HG02973 (cell line): ENCODE measurements around the gene CAB39L.

Experiments
- ATAC-seq: cut with Tn5 transposase; IDR thresholded peaks from one replicate; pipeline ENCODE4 v1.9.1; 2021; ENCODE audit warnings: moderate library complexity; ENCODE audit not compliant: unreplicated experiment

Gene CAB39L

DNA sequence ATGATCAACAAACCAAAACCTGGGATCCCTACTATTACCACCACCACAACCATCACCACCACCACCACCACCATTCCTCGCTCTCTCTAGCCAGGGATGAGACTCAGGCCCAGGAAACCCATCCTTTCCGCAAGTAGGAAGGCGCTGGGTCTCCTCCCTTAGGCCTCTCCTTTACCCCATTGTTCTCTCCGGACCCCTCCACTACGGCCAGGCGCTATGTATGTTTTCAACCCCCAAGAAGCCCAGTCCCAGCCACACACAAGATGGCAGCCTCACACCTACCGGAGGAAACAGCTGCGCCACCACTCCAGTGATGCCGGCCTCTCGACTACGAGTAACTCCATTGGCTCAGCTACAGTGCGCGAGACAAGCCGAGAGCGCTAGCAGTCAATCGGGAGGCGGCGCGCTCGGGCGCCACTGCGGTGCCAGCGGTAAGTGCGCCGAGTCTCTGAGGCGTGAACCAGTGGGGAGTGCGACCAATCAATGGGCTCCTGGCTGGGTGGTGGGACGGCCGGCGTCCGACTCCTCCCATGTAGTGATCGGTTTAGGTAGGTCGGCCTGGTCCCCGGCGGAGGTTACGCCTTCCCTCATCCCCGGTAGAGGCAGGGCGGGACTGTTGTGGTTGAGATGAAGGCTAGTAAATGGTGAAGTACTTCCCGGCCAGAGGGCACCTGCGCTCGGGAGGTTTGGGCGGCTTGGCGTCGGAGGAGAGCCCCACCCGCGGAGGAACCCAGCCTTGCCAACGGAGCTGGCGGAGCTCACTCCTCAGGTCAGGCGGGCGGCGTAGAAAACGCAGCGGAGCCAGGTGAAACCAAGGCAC is at the start of gene CAB39L, which contains the start of gene SETDB2:
TSS of gene CAB39L (minus strand) at position 361 of the 820 bp plus-strand sequence. CDS start 61,154 bp downstream, outside the sequence.
TSS of gene SETDB2 (plus strand) at position 571 of the 820 bp plus-strand sequence. CDS start 7,620 bp downstream, outside the sequence.
- ATAC-seq: peak; percentile 90

DNA sequence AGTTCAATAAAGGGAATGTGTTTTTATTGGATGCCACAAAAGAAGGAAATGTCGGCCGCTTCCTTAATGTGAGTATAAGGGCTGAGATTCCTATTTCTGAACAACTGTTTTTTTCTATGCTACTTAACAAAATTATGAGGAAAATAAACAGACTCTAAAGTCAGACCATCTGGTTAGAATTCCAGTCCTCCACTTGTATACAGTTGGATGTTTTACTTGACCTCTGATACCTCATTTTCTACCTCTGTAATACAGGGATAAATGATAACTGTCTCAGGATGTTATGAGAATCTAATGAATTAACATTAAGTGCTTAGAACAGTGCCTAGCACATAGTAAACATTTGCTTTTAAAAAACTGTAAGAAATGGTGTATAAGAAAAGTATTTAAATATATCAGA is 44.7 kb upstream of the CAB39L start:
- no peak for ATAC-seq

DNA sequence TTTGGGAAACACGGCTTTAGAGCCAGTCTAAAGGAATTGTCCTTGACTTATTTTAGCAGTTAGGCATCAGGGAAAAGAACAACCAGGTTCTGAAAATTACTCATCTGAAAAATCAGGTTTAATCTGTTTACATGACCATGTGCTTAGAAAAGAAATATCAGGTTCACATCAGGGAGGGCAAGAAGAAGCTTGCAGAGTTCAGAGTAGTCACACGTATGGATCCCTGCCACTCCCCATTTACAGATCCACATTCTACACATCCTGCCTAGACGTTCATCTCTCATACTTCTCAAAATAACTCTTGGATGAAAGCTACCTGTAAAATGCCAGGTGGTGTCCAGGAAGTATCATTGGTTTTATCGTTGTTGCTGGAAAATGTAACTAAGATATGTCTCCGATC is 37.9 kb upstream of the CAB39L start:
- ATAC-seq: no peak

DNA sequence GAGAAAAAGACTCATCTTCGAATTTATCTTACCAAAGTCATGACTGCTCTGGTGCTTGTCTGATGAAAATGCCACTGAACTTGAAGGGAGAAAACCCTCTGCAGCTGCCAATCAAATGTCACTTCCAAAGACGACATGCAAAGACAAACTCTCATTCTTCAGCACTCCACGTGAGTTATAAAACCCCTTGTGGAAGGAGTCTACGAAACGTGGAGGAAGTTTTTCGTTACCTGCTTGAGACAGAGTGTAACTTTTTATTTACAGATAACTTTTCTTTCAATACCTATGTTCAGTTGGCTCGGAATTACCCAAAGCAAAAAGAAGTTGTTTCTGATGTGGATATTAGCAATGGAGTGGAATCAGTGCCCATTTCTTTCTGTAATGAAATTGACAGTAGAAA is 32.7 kb upstream of the CAB39L start:
- no peak for ATAC-seq

DNA sequence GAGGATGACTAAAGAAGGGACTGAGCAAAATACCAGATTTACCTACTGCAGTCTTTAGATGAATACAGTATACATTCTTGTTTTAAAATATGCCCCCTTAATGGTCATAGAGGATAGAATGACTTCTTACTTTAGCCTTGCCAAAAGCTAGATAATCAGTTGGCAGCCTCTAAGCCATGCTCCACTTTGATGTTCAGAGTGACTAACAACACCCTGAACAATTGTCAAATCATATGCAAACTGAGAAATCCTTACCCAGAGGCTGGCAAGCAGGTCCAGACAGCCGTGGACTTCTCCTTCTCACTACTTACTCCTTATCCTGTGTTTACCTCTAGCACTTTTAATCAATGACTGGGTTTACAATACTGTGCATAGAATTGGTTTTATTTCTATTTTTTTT is 28.3 kb upstream of the CAB39L start:
- ATAC-seq: no peak

DNA sequence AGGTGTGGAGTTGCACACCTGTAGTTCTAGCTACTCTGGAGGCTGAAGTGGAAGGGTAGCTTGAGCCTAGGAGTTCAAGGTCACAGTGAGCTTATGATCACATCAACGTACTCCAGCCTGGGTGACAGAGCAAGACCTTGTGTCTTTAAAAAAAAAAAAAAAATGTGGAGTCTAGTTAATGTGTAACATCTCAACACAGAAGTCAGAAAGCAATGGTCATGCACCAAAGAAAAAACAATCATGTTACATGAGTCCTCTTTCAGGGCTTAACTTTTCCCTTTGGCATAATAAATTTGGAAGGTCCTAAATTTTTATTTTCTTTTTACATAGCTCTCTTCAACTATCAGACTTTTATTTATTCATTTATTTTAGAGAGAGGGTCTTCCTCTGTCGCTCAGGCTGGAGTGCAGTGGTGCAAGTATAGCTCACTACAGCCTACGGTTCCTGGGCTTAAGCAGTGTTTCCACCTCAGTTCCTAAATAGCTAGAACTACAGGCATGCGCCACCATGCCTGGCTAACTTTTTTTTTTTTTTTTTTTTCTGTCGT is 22.5 kb upstream of the CAB39L start:
- ATAC-seq: no peak

DNA sequence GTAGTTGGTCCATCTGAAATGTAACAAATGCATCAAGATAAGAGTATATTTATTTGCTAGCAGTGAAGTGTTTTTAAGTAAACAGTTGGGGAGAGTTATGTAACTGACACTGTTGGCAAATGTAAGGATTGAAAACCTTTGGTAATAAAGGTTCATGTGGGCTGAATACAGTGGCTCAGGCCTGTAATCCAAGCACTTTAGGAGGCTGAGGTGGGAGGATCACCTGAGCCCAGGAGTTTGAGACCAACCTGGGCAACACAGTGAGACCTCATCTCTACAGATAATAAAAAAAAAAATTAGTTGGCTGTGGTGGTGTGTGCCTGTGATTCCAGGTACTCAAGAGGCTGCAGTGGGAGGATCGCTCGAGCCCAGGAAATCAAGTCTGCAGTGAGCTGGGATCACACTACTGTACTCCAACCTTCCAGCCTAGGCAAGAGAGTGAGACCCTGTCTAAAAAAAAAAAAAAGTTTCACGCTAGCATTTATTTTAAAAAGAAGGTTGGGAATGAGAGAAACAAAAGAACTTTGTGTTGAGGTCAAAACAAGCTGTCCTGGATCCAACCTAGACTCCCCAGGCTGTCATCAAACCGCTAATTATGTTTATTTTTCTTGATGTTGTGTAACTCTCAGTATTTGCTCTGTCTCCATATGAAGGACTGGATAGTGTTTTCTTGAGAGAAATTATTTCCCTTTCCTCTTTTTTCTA is 20.9 kb upstream of the CAB39L start:
- no peak for ATAC-seq

DNA sequence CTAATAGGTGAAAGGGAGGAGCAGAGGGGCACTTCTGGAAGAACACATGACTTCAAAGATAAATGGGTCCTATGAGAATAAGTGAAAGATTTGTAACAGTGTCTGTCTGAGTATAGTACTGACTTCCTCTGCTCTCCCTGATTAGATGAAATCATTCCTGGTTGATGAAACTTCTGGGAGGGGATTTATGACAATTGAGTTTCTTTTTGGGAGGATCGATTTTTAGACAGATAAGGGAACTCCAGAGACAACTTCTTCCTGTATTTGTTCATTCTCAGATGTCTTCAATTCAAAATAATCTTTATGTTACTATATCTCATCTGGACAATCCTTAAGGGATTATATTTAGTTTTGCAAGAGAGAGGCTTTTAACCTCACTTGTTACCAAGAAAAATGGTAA is 20.2 kb upstream of the CAB39L start:
- ATAC-seq: no peak

DNA sequence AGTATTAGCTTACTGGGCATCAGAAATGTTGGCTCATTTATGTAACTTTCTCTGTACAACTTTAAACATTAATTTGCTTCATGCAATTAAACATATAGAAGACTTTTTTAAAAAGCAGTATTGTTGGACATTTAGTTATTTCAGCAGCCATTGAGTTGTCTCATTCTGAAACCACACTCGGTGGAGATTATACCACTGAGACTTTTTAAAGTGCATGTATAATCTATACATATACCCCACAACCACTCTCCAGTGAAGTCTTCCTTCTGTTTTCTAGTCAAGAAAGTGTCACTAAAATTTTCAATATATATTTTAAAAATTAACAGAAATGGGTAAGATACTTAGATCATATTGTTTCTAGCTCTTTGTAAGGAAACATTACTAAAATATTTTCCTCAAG is 15.7 kb upstream of the CAB39L start:
- ATAC-seq: peak; percentile 36

DNA sequence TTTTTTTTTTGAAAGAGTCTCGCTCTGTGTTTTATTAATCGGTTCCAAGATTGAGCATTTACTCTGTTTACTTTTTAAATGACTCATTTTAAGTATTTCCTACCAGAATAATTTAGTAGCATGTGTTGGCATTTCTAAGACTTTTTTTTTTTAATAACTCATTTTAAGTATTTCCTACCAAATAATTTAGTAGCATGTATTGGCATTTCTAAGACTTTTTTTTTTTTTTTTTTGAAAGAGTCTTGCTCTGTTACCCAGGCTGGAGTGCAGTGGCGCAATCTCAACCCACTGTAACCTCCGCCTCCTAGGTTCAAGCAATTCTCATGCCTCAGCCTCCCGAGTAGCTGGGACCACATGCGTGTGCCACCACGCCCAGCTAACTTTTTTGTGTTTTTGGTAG is 13.4 kb upstream of the CAB39L start:
- ATAC-seq: no peak

DNA sequence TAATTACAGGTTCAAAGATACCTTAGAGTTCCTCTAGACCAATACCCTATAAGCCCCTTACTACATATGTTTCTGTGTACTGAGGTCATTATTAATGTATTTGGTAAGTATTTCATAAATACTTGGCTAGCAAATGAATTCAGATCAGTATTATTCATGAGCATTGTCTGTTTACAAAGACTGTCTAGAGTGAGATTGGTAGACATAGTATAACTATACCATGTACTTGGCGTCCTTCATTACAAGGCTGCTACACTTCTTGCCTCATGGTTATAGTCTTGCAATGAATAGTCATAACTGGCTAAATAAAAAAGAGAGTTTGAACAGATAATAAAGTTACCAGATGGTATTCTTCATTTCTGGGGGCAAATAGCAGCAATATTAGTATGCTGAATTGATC is 12.3 kb upstream of the CAB39L start:
- no peak for ATAC-seq

DNA sequence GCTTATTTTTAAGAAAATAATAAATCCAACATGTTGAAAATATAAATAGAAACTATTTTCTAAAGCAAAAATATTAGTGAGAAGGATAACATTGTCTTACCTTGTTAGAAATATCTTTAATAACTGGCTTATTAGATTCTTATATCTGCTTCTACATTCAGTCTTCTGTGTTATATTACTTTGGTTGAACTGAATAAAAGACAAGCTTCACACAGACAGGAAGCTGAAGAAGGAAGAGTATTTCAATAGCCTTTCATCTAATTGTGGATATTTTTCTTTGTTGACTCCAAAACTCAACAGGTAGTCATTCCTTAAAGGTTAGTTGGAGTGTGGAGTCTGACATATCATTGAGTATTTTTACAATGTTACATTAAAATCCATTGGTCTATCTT is 11.1 kb upstream of the CAB39L start:
- no peak for ATAC-seq

DNA sequence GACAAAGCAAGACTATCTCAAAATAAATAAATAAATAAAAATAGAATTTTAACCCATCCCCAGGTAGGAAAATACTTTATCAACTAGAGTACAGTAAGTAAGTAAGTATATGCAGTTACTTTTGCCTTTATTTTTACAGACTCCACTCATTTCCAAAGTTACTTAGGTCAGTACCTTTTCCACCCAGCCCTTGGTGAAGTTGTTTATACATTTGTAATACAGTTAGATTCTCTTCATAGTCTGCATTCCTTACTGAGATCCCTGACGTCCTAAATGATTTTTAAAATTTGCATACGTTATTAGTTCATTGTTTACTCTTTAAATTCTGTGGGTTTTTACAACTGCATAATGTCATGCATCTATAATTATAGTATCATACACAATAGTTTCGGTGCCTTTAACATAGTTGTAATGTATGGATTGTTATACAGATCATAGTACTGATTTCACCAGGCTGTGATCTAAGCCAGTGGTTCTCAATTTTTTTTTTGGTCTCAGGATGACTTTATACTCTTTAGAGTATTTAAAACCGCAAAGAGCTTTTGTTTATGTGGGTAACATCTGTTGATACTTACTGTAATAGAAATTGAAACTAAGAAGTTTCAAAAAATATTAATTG is 10.6 kb upstream of the CAB39L start:
- ATAC-seq: peak; percentile 95

DNA sequence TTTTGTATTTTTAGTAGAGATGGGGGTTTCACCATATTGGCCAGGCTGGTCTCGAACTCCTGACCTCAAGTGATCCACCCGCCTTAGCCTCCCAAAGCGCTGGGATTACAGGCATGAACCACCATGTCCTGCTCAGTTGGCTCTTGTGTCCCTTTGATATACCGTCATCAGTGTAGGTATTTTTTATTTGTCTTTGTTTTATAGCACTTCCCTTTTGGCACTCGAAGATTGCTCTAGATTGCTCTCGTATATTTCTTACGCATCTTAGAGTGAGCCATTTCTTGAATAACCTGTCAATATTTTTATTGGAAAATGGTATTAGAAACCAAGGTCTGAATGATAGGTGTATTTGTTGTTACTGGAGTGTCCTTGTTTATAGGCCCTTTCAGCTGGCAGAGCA is 9.6 kb upstream of the CAB39L start:
- no peak for ATAC-seq

DNA sequence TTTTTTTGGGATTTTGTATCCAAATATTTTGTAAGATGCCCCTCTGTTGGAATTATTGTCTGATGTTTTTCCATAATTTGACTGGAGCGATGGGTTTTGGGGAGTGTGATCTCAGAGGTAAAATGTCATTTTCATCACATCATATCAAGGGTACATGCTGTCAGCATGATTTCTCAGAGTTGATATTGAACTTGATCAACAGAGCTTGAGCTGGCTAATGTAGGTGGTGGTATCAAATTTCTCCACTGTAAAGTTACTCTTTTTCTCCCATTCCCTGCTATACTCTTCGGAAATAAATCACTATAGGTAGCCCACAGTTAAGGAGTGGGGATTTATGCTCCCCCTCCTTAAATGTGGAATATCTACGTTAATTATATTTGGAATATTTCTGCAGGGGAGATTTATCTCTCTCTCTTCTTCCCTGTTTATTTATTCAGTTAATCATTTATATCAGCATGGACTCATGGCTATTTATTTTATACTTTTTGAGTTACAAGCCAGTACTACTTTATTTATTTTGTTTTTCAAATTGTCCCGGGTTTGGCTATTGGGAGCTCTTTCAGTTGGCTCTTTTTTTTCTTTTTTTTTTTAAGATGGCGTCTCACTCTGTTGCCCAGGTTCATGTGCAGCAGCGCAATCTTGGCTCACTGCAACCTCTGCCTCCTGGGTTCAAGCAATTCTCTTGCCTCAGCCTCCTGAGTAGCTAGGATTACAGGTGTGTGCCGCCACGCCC is 9.0 kb upstream of the CAB39L start:
- ATAC-seq: no peak

DNA sequence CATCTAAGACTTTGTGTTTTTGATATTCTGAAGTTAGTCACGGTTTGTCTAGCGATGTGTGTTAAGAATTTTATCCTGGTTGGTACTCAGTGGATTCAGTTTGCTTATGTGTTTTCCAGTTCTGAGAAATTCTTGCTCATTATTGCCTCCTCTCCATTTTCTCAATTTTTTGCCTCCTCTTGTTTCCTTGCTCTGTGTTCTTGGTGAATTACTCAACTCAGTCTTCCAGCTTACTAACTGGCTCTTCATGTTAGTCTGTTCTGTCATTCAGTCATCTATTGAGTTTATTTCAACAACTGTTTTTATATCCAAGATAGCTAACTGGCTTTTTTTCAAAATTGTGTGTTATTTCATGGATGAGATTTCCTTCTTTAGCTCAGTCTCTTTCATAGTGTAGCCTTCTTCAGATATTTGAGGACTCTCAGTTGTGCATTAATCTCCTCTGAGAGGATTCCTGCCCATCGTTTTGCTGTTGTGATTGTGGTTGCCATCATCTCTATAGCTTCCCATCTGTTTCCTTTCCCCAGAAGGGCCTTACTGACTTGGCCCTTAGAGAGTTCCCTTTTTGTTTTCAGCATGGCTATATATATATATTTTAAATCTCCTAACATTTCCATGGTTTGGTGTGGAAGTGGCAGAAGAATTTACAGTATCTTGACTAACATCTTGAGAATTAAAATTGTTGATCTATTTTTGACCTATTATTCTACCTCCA is 6.4 kb upstream of the CAB39L start:
- ATAC-seq: no peak

DNA sequence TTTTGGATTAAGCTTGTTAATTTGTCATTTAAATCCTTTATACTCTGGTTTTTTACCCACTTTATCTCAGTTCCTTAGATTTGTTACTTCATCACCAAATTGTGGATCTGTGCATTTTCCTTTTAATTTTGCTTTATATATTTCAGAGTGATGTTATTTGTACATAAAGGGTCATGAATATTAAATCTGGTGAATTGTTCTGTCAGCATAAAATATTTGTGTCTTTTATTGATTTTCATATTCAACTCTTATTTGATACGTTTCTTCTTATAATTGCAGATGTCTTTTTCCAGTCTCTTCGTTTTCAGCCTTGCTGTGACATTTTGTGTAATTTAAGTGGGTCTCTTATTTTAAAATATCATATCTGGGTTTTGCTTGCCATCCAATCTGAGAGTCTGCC is 4.9 kb upstream of the CAB39L start:
- no peak for ATAC-seq

DNA sequence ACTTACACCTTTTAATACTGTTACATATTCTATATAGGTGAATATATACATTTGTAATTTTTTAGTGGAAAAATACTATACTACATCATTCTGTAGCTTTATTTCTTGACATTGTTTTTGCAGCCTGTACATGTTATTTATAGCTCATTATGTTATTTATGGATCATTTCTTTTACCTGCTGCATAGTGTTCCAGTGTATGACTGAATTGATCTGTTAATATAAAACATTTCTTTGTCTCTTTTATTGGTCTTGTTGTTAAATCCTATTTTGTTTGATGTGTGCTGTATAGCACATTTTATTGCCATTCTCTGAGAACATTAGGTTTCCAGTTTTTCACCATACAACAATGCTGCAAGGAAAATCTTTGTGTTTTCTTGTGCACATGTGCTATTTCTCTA is 2.6 kb upstream of the CAB39L start:
- ATAC-seq: no peak

DNA sequence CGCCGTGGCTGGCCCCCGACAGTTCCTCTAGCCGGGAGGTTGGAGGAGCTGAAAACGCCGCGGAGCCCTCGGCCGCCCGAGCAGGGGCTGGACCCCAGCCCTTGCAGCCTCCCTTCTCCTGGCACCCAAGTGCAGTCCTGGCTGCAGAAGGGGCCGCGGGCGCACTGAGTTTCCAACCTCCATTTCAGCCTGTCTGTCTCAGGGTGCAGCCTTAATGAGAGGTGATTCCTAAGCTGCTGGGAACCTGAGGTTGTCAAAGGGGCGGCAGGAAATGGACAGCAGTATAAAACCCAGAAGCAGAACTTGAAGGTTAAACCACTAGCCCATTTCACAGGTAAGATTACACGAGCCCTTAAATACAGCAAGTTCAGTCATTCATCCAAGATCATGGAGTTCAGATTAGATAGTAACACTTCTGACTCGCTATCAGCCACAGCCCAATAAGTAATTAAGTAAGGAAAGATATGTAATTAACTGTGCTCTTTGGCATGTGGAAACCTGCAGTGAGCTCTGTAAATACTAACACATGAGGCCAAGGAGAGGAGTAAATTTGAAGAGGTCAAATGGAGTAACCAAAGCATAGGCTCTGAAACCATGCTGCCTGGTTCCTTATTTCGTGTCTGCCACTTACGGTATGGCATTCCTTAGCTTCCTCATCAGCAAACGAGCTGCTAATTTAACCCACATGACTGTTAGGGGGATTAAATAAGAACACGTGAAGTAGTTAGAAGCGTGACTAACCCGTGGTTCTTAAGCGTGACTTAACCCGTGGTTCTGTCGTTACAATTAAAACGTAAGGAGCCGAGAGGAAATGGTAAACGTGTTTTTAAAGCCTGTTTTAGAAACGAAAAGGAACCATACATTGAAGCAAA is 896 bp upstream of the CAB39L start:
- ATAC-seq: peak; percentile 4
